ENCODE data around the gene TAC3.
"Not testable (repeated sequence)": the region's sequence is repeated elsewhere in the genome, so short reads cannot be mapped to it uniquely, and the experiment has no call there.

The TAC3 gene

GRCh38 chr12:57016348-57016747 is at the start of gene TAC3:
TAC3 (minus strand) TSS chr12:57016529; CDS start chr12:57015797, 732 bp downstream.
- peak; percentile 92 for DNase-seq

DNA sequence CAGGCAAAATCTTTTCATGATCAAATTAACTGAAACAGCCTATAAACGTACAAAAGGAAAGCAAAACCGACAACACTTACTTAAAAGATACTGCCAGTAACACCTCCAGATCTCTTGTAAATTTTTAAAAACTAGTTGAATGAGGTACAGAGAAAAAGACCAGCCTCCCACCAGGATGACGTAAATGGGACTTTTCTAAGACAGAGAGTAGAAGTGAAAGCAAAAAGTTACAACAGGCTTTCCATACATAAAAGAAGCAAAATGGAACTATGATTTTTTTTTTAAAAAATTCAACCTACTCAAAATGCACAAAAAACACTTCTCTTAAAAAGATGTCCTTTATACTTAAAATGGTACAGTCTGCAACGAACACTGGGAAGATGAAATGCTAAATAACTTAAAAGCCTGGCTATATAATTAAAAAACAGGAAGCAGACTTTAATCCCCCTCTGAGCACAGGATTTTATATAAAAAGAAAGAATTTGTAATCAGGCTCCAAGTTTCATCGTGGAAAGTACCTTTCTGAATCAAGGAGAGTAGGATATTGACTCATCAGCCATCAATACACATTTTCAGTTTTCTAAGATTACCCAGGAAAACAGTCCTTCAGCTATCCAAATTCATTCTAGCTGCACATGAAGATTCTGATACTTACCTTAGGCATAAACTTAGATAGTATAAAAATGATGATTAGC is 47.8 kb upstream of the TAC3 start:
- DNase-seq = no peak

DNA sequence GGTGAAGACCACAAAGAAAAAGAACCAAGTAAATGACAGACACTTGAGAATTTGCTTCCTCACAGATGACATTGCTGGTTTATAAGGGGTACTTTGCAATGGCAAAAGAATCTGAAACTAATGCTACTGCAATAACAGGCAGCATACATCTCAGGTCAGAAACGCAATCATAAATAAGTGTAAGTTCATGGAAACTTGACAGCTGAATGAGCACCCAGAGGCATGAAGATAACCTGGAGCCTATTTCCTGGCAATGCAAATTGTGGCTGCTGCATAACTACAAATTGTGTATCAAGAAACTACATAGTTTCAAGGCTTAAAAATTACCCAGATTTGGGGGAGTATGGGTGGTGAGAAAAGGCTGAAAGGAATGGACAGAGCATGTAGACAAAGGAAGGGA is 42.1 kb upstream of the TAC3 start:
- no peak for DNase-seq

- no peak for DNase-seq
Observed at GRCh38 chr12:57057067-57057751, 40.9 kb upstream of the TAC3 start.

GRCh38 chr12:57055824-57056223 is 39.5 kb upstream of the TAC3 start:
- no peak for DNase-seq

- not testable (repeated sequence) for DNase-seq
Observed at GRCh38 chr12:57053901-57054300, 37.6 kb upstream of the TAC3 start.

- not testable (repeated sequence) for DNase-seq
Observed at GRCh38 chr12:57053146-57053545, 36.8 kb upstream of the TAC3 start.

DNA sequence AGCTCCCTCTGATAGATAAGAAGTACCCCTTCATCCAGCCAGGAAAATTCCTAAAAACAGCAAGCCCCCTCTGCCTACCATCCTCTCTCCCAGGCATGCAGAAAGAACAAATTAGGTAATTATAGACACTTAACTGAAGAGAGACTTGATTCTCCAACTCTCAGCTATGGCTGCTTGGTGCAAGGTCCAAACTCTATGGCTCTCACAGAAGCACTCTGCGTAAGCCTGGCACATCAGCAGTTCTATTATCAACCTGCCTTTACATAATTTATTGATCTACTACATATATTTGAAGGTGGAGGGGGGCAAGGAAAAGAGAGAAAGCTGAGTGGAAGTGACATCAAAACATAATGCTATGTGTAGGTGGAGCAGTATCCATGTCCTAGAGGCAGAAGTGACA is 34.7 kb upstream of the TAC3 start:
- DNase-seq = no peak

- peak; percentile 68 for DNase-seq
Observed at GRCh38 chr12:57049890-57050289, 33.6 kb upstream of the TAC3 start, which contains the start of gene MYO1A. MYO1A (minus strand) TSS chr12:57050129; CDS start chr12:57048323, 1,806 bp downstream.

GRCh38 chr12:57049119-57049446 is 32.8 kb upstream of the TAC3 start:
- no peak for DNase-seq

- DNase-seq = peak; percentile 54
Observed at GRCh38 chr12:57048423-57049118, 32.2 kb upstream of the TAC3 start.

- DNase-seq = no peak
Observed at GRCh38 chr12:57047981-57048380, 31.7 kb upstream of the TAC3 start.

- no peak for DNase-seq
Observed at GRCh38 chr12:57046947-57047890, 30.9 kb upstream of the TAC3 start.

DNA sequence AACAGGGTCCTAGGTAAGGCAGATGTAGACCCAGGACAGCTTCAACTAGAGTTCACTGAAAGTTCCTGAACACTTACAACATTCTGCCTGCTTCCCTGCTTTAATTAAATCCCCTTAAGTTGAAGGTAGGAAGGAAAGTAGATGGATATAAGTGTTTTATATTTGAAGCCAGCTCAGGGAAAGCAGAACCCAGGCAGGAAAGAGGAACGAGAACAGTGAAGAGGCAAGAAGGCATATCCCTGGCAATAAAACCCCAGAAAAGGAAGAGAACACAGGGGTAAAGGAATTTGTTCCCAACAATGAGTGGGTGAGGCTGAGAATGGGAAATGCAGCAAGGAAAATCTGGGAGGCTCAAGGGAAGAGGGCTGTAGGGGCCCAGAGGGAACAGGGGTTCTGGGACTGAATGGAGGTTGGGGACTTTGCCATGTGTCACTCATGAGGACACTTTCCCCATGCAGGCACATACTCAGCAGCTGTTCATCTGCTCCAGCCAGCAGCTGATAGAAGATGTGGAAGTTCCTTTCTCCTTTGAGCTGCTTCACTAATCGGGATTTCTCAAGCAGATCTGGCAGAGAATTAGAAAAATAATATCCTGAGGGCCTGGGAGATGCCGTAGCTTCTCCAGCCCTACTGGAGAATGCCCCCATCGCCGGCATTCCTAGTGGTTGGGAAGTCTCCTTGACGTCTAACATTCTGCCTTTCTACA is 29.9 kb upstream of the TAC3 start:
- no peak for DNase-seq

DNA sequence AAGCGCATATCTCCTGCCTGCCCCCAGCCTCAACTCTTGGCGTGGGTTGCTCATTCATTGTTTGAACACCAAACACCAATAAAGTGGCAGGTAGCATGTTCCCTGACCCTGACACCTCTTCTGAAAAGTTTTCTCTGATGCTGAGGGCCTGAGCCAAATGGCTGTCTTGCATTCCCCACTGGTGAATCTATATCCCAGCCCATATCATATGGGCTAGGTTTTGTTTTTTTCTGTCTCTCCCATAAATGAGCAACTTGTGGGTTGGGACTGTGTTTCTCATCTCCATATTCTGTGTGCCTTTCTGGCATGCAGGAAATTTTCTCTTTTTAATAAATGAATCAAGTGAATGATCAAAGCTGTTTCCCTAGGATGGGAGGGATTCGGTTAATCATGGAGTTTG is 28.6 kb upstream of the TAC3 start:
- no peak for DNase-seq

DNA sequence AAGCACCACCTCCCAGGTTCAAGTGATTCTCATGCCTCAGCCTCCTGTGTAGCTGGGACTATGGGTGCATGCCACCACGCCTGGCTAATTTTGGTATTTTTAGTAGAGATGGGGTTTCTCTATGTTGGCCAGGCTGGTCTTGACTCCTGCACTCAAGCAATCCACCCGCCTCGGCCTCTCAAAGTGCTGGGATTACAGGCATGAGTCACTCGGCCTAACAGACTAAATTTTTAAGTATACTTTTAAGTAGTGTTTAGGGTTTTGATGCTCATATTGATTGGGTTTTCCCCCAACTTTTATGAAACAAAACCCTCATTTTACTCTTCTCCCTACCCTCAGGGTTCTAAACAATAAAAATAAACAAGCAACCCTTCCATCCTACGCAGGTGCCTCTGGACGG is 28.1 kb upstream of the TAC3 start:
- DNase-seq = no peak

- no peak for DNase-seq
Observed at GRCh38 chr12:57042695-57043094, 26.4 kb upstream of the TAC3 start.

- no peak for DNase-seq
Observed at GRCh38 chr12:57040750-57041149, 24.4 kb upstream of the TAC3 start.

DNA sequence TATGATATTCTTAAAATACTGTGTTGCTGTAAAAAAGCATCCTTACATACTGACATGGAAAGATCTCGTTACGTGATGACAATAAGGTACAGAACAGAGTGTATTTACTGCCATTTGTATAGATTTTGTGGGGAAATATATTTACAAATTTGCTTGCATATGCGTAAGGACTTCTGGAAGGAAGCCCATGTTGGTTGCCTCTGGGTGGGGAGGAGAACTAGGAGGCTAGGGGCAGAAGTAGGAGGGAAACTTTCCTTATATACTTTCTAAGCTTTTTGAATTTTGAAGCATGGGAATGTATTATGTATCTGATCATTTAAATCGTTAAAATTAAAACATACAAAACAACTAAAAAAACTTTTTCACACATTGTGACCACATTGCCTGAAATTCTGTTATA is 23.9 kb upstream of the TAC3 start:
- no peak for DNase-seq

- no peak for DNase-seq
Observed at GRCh38 chr12:57039016-57039798, 22.9 kb upstream of the TAC3 start.

GRCh38 chr12:57037264-57037663 is 20.9 kb upstream of the TAC3 start:
- no peak for DNase-seq
